Ectodermal cell (in vitro differentiated cells): Measurements from ENCODE around the gene PALM3.

ENCODE experiments used
- H3K27ac ChIP-seq: 2 replicates; pipeline ENCODE4 v1.7.0; 2013; ENCODE audit warnings: mild to moderate bottlenecking, low read depth, low read length; ENCODE audit not compliant: insufficient read depth, poor library complexity, severe bottlenecking
- H3K27me3 ChIP-seq: 2 replicates; pipeline ENCODE4 v1.7.0; 2013; ENCODE audit warnings: mild to moderate bottlenecking, low read length; ENCODE audit not compliant: insufficient read depth, control insufficient read depth, poor library complexity, severe bottlenecking
- H3K36me3 ChIP-seq: one replicate; pipeline ENCODE4 v1.7.0; 2013; ENCODE audit warnings: low read length; ENCODE audit not compliant: control insufficient read depth, insufficient read depth
- H3K4me1 ChIP-seq: one replicate; pipeline ENCODE4 v1.7.0; 2013; ENCODE audit warnings: low read length; ENCODE audit not compliant: control insufficient read depth, insufficient read depth
- H3K4me3 ChIP-seq: 2 replicates; pipeline ENCODE4 v1.7.0; 2013; ENCODE audit warnings: low read depth, low read length, control low read depth; ENCODE audit not compliant: insufficient read depth
- H3K9me3 ChIP-seq: 2 replicates; pipeline ENCODE4 v1.7.0; 2013; ENCODE audit warnings: mild to moderate bottlenecking, low read length, moderate library complexity; ENCODE audit not compliant: control insufficient read depth
- WGBS, 2 experiments: methylation state at CpG; one replicate each; pipeline ENCODE4 v1.1.7; 2013; ENCODE audit warnings: missing lambda C conversion rate in 2 of 2; 5-methylcytosine and 5-hydroxymethylcytosine counted together

The PALM3 gene

DNA sequence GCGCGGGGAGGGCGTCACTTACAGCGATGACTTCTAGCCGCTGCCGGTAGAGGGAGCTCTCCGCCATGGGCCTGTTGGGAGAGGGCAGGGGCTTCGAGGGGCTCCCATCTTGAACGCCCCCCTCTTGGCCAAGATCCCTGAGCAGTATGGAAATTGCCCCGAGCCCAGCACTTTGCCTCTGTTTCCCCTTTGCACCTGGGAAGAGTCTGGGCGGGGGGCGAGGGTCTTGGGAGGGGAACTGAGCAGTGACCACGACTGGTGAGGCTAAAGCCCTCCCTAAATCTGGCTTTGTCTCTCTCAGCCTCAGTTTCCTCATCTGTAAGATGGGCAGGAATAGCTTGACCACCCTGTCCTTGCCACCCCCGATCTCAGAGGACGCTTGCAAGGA is 2.8 kb downstream of the PALM3 start:
- no peak overlapping the region for H3K27ac ChIP-seq
- 34 to 35% methylated on average over 15 of the region's 15 CpGs for WGBS, 2 experiments
- peaks cover 4% of the 10 kb centered on the region for H3K4me1 ChIP-seq
- H3K9me3 ChIP-seq, result no peaks in the 10 kb centered on the region
- no peaks in the 10 kb centered on the region for H3K36me3 ChIP-seq
- peaks cover 34% of the 10 kb centered on the region for H3K27me3 ChIP-seq
- no peak overlapping the region for H3K4me3 ChIP-seq

DNA sequence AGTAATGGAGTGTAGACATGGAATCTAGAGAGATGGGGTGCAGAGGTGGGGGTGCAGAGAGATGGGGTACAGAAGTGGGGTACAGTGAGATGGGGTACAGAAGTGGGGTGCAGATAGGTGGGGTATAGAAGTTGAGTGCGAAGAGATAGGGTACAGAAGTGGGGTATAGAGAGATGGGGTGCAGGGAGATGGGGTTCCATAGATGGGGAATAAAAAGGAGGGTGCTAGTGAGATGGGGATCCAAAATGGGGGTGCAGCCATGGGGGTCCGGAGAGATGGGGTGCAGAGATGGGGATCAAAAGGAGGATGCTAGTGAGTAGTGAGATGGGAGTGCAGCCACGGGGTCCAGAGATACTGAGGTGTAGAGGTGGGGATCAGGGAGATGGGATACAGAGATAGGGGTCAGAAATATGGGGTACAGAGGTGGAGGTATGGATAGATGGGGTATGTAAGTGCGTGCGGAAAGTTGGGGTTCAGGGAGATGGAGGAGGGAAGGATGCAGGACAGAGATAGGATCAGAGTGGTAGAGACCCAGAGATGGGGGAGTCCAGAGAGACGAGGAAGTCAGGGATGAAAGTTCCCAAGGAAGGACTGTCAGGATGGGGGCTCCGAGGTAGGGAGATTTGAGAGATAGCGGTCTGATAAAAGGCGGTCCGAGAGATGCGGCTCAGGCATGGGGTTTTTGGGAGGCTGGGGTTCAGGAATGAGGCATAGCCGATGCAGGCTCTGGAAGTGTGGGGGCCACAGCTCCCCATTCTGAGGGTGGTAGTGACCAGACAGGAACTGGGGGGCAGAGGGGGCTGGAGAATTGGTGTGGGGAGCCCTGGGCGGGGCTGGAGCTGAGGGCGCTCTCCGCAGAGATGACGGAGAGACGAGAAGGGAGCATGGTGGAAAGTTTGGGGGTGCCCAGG is 3.4 kb downstream of the PALM3 start:
- Histone ChIP-seq H3K4me3 (peak overlapping the region; percentile 35), H3K27me3 (peaks cover 34% of the 10 kb centered on the region), H3K9me3 (no peaks in the 10 kb centered on the region), H3K27ac (no peak overlapping the region), H3K36me3 (no peaks in the 10 kb centered on the region), H3K4me1 (peaks cover 4% of the 10 kb centered on the region)
- 49% methylated on average over 17 of the region's 17 CpGs for WGBS, 2 experiments

DNA sequence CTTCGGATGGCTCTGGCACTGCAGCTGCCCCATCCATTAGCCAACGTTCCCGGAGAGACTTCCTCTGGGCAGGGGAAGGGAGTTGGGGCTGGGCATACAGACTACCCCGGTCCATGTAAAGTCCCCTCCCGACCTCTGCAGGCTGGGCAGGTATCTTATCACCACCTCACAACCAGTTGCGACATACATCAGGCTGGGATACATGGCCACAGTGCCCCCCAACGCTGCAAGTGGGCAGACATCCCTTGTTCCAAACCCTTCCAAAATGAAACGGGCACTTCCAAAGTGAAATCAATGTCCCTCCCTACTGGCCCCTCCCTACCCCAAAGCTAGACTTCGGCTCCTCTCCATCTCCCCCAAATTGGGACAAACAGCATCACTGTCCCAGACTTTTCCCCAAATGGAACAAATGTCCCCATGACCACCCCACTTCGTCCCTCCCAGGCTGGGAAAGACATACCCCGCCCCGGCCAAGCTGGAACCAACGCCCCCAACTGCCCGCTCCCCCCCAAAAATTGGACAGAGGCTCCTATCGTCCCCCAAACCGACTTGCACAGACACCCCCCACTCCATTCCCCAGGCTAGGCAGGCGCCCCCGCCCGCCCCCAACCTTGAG is 5.0 kb downstream of the PALM3 start:
- 28 to 30% methylated on average over 19 of the region's 19 CpGs for WGBS, 2 experiments
- Histone ChIP-seq H3K4me3 (peak overlapping the region; percentile 35), H3K4me1 (peaks cover 4% of the 10 kb centered on the region), H3K9me3 (no peaks in the 10 kb centered on the region), H3K27me3 (peaks cover 34% of the 10 kb centered on the region), H3K27ac (no peak overlapping the region), H3K36me3 (no peaks in the 10 kb centered on the region)

DNA sequence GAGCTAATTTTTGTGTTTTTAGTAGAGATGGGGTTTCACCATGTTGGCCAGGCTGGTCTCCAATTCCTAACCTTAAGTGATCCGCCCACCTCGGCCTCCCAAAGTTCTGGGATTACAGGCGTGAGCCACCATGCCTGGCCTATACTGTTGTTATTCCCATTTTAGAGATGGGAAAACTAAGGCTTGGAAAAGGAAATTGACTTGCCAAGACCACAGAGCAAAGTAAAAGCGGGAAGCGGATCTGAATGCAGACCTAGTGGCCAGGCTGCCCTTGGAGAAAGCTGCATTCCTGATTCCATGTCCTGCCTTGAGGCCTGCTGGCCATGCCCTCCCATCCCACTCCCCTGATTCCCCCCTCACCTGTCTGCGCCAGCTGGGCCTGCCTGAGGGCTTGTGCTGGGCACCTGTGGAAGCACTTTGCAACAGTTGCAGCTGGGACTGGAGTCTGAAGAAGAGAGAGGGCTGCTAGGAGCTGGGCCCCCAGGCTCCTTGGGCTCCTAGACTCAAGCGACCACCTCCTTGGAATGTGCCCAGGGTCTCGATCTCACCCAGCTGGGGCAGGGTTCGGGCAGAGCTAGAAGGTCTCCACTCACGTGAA is 5.7 kb downstream of the PALM3 start:
- WGBS, 2 experiments, result 91 to 92% methylated on average over 10 of the region's 10 CpGs
- Histone ChIP-seq H3K27ac (no peak overlapping the region), H3K36me3 (no peaks in the 10 kb centered on the region), H3K9me3 (no peaks in the 10 kb centered on the region), H3K27me3 (peaks cover 34% of the 10 kb centered on the region), H3K4me3 (no peak overlapping the region), H3K4me1 (peaks cover 4% of the 10 kb centered on the region)

DNA sequence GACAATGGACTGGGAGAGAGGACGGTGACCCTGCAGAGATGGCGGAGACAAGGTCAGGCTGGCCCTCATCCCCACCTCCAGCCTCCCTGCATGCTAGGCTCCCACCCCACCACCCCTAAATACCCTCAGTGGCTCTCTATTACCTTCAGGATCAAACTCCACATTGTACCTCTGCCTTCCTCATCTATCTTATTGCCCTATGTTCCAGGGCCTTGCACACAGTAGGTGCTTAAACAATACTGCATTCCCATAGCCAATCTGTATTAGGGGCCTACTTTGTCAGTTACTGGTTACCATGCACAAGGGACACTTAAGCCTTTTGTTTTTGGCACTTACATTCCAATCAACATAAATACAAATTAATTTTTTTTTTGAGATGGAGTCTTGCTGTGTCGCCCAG is 6.5 kb downstream of the PALM3 start:
- 93% methylated on average over 3 of the region's 3 CpGs for WGBS, 2 experiments
- no peaks in the 10 kb centered on the region for H3K9me3 ChIP-seq
- no peaks in the 10 kb centered on the region for H3K36me3 ChIP-seq
- no peak overlapping the region for H3K27ac ChIP-seq
- H3K27me3 ChIP-seq, result peaks cover 34% of the 10 kb centered on the region
- no peak overlapping the region for H3K4me3 ChIP-seq
- peaks cover 4% of the 10 kb centered on the region for H3K4me1 ChIP-seq

DNA sequence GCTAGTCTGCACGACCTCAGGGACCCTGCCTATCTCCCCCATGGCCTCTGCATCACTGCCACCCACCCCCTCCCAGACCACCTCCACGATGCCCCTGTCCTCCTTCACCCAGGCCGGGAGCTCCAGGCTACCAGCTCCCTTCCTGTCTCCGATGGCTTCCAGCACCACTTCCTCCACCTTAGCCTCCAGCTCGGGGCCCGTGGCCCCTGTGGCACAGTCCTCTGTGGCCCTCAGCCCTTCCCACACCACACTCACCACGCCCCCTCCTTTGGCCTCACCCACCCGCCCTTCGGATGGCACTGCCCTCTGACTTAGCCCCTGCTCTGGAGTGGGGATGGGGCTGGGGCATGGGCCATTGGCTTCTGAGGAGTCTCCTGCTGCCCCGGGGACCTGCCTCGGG is 7.2 kb downstream of the PALM3 start:
- Histone ChIP-seq H3K27me3 (peaks cover 34% of the 10 kb centered on the region), H3K4me1 (peaks cover 2% of the 10 kb centered on the region), H3K27ac (no peak overlapping the region), H3K36me3 (no peaks in the 10 kb centered on the region), H3K4me3 (no peak overlapping the region), H3K9me3 (no peaks in the 10 kb centered on the region)
- WGBS, 2 experiments, result 87% methylated on average over 11 of the region's 11 CpGs

DNA sequence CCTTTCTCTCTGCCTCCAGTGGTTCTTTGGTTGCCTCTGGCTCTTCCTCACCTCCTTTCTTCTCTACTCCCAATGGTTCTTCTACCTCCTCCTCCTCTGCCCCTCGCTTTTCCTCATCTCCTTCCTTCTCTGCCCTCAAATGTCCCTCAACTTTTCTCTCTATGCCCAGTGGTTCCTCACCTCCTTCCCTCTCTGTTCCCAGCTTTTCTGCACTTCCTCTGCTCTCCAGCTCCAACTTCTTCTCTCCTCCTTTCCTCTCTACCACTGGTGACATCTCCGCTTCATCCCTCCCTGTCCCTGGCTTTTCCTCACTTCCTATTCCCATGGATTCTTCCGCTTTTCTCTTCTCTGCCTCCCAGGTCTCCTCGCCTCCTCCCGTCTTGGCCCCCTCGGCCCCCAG is 7.8 kb downstream of the PALM3 start:
- Histone ChIP-seq H3K27me3 (peaks cover 29% of the 10 kb centered on the region), H3K4me1 (no peaks in the 10 kb centered on the region), H3K4me3 (no peak overlapping the region), H3K9me3 (no peaks in the 10 kb centered on the region), H3K36me3 (no peaks in the 10 kb centered on the region), H3K27ac (no peak overlapping the region)
- WGBS, 2 experiments, result 87 to 91% methylated on average over 6 of the region's 6 CpGs

DNA sequence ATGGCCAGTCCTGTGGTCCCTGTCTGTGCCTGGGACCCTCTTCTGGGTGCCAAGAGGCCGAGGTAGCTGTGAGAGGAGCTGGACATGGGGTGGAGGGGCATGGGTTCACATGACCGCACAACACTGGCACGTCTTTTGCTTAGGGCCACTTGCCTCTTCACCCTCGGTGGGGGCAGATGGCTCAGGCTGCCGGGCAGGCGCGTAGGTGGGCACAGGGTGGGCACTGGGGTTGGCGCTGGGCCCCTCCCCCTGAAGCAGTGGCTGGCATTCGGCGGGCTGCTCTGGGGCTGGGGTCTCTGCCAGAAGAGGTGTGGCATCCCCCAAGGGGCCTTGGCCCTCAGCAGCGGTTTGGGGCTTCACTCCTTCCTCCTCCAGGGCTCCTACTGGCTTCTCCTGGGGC is 8.4 kb downstream of the PALM3 start:
- no peak overlapping the region for H3K4me3 ChIP-seq
- no peaks in the 10 kb centered on the region for H3K4me1 ChIP-seq
- no peaks in the 10 kb centered on the region for H3K9me3 ChIP-seq
- whole genome bisulfite sequencing, 2 experiments, result 92 to 93% methylated on average over 11 of the region's 11 CpGs
- H3K27ac ChIP-seq, result no peak overlapping the region
- no peaks in the 10 kb centered on the region for H3K36me3 ChIP-seq
- H3K27me3 ChIP-seq, result peaks cover 23% of the 10 kb centered on the region

DNA sequence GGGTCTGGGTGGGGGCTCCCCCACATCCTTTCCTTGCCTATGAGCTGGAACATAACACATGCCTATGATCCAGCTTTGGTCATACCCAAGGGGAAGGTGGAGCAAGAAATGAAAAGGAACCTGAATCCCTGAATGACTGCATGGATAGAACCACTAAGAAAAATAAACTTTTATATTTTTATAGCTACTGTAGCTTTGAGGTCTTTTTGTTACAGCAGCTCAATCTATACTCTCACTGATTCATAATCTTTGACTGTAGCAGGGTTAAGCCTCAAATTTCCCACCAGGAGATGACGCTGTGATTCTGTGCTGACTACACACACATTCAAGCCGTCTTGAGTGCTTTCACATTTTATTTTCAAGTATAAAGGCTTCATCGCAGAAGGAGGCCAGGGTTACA is 8.8 kb downstream of the PALM3 start:
- H3K4me3 ChIP-seq, result no peak overlapping the region
- peaks cover 18% of the 10 kb centered on the region for H3K27me3 ChIP-seq
- H3K27ac ChIP-seq, result no peak overlapping the region
- H3K4me1 ChIP-seq, result no peaks in the 10 kb centered on the region
- H3K36me3 ChIP-seq, result no peaks in the 10 kb centered on the region
- 95% methylated on average over 3 of the region's 3 CpGs for WGBS, 2 experiments
- no peaks in the 10 kb centered on the region for H3K9me3 ChIP-seq

DNA sequence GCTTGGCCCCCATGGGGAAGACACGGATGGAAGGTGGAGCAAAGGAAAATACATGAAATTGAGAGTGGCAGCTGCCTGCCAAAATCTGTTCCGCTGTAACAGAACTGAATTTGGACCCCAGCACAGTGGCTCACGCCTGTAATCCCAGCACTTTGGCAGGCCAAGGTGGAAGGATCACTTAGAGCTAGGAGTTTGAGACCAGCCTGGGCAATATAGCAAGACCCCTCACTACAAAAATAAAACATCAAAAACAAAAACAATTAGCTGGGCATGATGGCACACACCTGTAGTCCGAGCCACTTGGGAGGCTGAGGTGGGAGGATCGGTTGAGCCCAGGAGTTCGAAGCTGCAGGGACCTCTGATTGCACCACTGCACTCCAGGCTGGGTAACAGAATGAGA is 9.4 kb downstream of the PALM3 start:
- no peaks in the 10 kb centered on the region for H3K4me1 ChIP-seq
- H3K36me3 ChIP-seq, result no peaks in the 10 kb centered on the region
- no peak overlapping the region for H3K27ac ChIP-seq
- WGBS, 2 experiments, result 94 to 95% methylated on average over 6 of the region's 6 CpGs
- no peaks in the 10 kb centered on the region for H3K9me3 ChIP-seq
- no peak overlapping the region for H3K4me3 ChIP-seq
- H3K27me3 ChIP-seq, result peaks cover 13% of the 10 kb centered on the region
